CD4-positive, alpha-beta T cell treated with Interleukin-1 beta for 1 hour (primary cell): ENCODE data around the gene ERC2.

ENCODE experiments used
- DNase-seq, 2 donors: peaks; one replicate each; pipeline ENCODE4 v3.0.0-alpha.2; 2020 to 2022

ERC2 gene

GRCh38 chr3:55965776-55966175 lies 502.5 kb downstream of the ERC2 start:
- no peak for DNase-seq

GRCh38 chr3:55964491-55964985 lies 503.7 kb downstream of the ERC2 start:
- DNase-seq = no peak

DNA sequence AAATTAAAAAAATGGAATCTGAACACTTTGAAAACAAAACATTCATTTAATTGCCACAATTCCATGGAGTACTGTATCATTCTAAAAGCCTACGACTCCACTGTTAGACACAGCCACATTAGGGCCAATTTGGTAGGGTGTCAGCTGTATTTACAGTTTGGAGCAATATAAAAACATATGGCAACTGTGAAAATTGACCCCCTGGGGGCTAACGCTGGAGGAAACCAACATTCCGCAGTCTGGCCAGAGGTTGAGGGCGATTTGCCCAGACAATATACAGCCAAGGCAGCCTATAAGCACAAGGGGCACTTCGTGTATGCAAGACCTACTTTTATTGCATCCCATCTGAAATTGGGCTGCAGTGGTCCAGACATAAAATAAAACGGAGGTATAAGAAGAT lies 504.7 kb downstream of the ERC2 start:
- no peak for DNase-seq

DNA sequence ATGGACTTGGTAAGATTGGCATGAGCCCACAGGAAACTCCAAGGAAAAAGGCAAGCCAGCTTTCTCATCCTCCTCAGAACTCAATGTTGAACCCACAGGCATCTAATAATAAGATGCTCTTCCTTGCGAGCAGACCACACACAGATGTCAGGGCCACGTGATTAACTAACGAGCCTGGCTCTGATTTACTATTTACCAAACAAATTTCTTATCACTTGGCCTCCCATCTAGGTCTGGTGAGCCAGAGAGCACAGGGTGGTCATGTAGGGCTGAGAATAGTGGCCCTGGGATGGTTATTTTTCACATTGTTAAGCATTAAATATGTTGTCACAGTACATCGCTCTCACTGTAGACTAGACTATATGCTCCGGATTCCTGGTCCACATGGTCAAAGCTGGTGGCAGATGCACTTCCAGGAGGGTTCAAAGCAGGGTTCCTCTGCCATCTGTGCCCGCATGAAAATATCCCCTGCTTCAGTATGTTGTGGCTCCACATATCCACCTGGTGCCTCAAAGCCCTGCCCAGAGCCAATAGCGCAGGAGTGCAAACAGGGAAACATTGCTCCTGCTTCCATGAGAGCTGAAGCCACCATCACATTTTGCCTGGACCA lies 508.7 kb downstream of the ERC2 start:
- DNase-seq = no peak

- DNase-seq = no peak
Measured at GRCh38 chr3:55958605-55959004, 509.7 kb downstream of the ERC2 start.

GRCh38 chr3:55955891-55956477 lies 512.3 kb downstream of the ERC2 start:
- no peak for DNase-seq

DNA sequence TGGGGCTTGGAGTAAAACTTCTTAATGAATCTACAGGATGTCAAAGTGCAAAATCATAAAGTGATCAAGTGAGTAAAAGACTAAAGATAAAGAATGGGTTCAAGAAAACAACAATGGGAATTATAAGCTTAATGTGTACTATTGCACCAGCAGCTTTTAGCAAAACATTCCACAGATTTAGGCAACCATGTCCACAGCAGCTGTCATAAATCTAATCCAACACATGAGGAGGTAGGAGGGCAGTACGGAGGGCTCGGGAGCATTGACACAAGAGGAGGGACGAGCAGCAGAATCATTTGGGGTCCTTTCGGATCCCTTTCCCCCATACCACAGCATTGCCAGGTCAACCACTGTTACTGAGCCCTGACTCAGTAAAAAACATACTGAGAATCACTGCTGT lies 516.9 kb downstream of the ERC2 start:
- DNase-seq = no peak

- no peak for DNase-seq
Measured at GRCh38 chr3:55947406-55947805, 520.9 kb downstream of the ERC2 start.

- no peak for DNase-seq
Measured at GRCh38 chr3:55946574-55947160, 521.6 kb downstream of the ERC2 start.

GRCh38 chr3:55942868-55943267 lies 525.4 kb downstream of the ERC2 start:
- DNase-seq = no peak

DNA sequence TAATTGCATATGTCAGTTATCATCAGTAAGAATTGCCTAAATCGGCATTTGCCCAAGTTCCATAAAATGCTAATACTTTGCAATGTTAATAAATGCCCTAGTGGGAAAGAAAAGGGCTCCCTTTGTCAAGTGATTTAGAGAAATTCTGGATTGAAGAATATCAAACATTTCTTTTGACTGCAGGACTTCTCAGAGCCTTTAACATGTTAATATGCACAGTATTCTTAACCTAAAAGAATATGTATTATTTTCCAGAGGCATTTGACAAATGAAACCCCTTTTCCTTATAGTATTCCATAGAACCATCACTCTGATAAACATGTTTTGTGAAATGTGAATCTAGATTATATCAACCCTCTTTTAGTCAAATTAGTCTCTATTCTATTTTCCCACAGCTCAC lies 529.0 kb downstream of the ERC2 start:
- DNase-seq = no peak

GRCh38 chr3:55937301-55937700 lies 531.0 kb downstream of the ERC2 start:
- DNase-seq = no peak

- no peak for DNase-seq
Measured at GRCh38 chr3:55936549-55937052, 531.7 kb downstream of the ERC2 start.

- DNase-seq = no peak
Measured at GRCh38 chr3:55935241-55935640, 533.0 kb downstream of the ERC2 start.

GRCh38 chr3:55934771-55935170 lies 533.5 kb downstream of the ERC2 start:
- no peak for DNase-seq

- no peak for DNase-seq
Measured at GRCh38 chr3:55929154-55929869, 539.0 kb downstream of the ERC2 start.

GRCh38 chr3:55923626-55924025 lies 544.6 kb downstream of the ERC2 start:
- no peak for DNase-seq

DNA sequence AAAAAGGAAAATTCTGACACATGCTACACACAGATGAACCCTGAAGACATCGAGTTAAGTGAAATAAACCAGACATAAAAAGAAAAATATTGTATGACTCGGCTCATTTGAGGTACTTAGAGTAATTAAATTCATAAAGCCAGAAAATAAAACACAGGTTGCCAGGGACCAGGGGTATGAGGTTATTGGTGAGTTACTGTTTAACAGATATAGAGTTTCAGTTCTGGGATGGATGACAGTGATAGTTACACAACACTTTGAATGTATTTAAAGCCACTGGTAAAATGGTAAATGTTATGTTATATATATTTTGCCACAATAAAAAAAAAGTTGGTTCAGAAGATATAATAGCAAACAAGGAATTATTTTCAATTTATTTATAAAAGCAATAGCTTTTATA lies 545.1 kb downstream of the ERC2 start:
- no peak for DNase-seq

DNA sequence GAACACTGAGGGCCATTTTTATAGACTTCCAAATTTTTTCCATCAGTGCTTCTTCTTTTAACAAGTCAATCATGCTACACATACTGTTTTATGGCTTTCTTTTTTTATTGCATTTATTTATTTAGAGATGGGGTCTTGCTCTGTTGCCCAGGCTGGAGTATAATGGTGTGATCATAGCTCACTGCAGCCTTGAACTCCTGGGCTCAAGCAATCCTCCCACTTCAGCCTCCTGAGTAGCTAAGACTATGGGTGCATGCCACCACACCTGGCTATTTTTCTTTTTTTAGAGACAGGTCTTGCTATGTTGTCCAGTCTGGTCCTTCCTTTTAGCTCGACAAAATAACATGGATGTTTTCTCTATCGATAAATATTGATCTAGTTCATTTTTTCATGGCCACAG lies 555.4 kb downstream of the ERC2 start:
- no peak for DNase-seq

- no peak for DNase-seq
Measured at GRCh38 chr3:55911266-55911665, 557.0 kb downstream of the ERC2 start.

DNA sequence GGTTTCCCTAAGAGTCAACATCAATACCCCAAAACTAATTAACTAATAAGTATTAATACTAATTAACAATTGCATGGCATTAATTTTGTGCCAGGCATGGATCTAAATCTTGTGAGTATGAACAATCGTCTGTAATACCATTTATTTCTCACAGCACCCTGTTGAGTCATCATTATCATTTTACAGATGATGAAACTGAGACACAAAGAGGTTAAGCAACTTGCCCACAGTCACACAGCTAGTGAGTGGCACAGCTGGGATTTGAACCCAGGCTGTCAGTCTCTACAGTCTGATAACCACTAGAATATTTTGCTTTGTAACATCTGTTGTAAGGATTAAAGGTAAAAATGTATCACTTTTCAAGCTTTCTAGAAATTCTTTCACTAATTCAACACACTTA lies 557.7 kb downstream of the ERC2 start:
- no peak for DNase-seq

GRCh38 chr3:55909373-55909772 lies 558.9 kb downstream of the ERC2 start:
- no peak for DNase-seq

DNA sequence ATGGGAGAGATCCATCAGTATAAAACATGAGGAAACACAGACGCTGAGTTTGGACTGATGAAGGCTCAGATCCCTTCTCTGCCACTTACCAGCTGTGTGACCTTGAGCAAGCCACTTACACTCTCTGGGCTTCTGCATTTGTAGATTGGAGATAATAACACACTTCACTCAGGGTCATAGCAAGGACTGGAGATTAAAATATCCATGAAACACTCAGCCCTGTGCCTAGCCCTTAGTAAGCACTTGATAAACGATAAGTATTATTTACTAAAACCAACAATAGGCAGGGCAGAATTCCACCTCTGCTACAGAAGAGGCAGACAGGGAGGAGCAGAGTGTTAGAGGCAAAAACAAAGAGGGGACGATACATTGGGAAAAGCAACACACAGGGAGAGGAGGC lies 560.7 kb downstream of the ERC2 start:
- no peak for DNase-seq

DNA sequence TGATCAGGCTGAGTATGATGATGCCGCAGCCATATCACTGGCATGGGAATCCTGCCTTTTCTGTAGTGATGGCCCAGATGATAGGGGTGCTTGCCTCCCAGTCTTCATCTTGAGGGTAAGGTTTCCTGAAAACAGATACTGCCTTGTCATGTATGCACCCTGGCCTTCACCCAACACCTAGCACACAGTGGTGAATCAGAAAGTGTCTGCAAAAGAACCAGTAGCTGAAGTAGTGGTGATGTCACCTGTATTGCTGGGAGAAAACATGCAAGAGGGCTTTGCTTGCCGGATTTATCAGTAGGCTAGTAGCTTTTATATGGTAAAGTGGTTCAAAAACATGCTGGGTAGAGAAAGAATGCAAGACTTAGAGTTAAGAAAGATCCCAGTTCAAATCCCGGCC lies 561.4 kb downstream of the ERC2 start:
- DNase-seq = no peak
